Progenitor cell of endocrine pancreas (in vitro differentiated cells): ENCODE results near the gene RBM17. TPM values are rescaled to one million over a fixed set of nuclear protein-coding genes. Genes with fewer than 3 reads are reported as not detected.

Experiments used
- DNase-seq: peaks from one replicate; pipeline ENCODE4 v3.0.0; 2021; ENCODE audit warnings: low spot score; ENCODE audit not compliant: unreplicated experiment
- H3K27ac Mint-ChIP-seq: 2 replicates; pipeline ENCODE4 v1.8.0; 2021; ENCODE audit warnings: mild to moderate bottlenecking, moderate library complexity, mixed read lengths
- H3K27me3 Mint-ChIP-seq: 2 replicates; pipeline ENCODE4 v1.8.0; 2021; ENCODE audit warnings: mixed read lengths
- H3K36me3 Mint-ChIP-seq: 2 replicates; pipeline ENCODE4 v1.8.0; 2022; ENCODE audit warnings: mixed read lengths; ENCODE audit not compliant: insufficient read depth
- H3K4me1 Mint-ChIP-seq: 2 replicates; pipeline ENCODE4 v1.8.0; 2021; ENCODE audit warnings: low read depth, mixed read lengths
- H3K4me3 Mint-ChIP-seq: 2 replicates; pipeline ENCODE4 v1.8.0; 2021; ENCODE audit warnings: low read depth, mild to moderate bottlenecking, moderate library complexity, mixed read lengths
- H3K9me3 Mint-ChIP-seq: 2 replicates; pipeline ENCODE4 v1.8.0; 2021; ENCODE audit warnings: low read depth, mixed read lengths
- total RNA-seq: library from RNA; stranded (reverse); gene quantifications from 2 replicates; pipeline ENCODE4 v1.2.1, GENCODE V29; 2021
- TF ChIP-seq, protein P1 (sequence below): fragments of 200-600 bp; sonication (generic); IDR thresholded peaks from one replicate; pipeline ENCODE4 v1.5.0; 2021; ENCODE audit warnings: antibody characterized with exemption, mild to moderate bottlenecking; ENCODE audit not compliant: unreplicated experiment

The RBM17 gene
- total RNA-seq, 1 donor from 2014 or later: 122 TPM

DNA sequence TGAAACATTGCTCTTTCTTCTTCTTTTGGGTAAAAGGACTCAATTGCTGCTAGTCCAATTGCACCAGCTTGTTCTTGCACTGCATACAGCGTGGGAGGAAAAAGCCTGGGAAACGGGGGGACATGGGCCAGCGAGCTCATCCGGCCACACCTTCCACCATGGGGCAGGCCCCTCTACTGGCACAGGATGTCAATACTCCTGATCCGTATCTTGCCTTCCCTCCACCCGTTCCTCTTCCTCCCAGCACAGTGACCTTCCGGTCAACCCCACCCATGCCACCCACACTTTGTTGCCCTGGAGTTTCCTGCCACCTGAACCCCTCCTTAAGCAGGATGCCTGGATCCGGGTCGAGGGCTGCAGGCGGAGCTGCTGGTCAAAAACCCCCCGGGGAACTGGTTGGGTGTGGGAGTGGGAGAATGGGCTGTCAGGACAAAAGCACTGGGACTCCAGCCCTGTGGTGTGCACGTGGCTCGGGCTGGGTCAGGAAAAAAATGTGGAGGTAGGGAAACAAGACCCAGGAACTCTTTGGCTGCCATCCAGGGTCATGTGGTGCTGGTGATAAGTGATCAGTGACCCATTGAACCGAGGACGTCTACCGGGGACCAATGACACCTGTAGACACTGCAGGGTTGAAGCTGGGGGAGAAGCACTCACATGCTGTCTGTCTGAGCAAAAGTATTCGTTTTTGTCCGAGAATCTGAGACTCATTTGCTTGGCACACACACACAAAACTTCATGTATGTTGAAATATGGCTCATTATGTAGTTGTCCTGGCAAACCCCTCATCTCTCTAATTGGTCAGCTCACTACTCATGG lies 34.8 kb upstream of the RBM17 start:
- DNase-seq: no peak
- Mint-ChIP-seq H3K36me3 (no peaks in the 10 kb centered on the region), H3K27me3 (peaks cover 35% of the 10 kb centered on the region), H3K27ac (no peak overlapping the region), H3K4me1 (no peaks in the 10 kb centered on the region), H3K9me3 (no peaks in the 10 kb centered on the region), H3K4me3 (no peak overlapping the region)
- TF ChIP-seq, protein P1, sequence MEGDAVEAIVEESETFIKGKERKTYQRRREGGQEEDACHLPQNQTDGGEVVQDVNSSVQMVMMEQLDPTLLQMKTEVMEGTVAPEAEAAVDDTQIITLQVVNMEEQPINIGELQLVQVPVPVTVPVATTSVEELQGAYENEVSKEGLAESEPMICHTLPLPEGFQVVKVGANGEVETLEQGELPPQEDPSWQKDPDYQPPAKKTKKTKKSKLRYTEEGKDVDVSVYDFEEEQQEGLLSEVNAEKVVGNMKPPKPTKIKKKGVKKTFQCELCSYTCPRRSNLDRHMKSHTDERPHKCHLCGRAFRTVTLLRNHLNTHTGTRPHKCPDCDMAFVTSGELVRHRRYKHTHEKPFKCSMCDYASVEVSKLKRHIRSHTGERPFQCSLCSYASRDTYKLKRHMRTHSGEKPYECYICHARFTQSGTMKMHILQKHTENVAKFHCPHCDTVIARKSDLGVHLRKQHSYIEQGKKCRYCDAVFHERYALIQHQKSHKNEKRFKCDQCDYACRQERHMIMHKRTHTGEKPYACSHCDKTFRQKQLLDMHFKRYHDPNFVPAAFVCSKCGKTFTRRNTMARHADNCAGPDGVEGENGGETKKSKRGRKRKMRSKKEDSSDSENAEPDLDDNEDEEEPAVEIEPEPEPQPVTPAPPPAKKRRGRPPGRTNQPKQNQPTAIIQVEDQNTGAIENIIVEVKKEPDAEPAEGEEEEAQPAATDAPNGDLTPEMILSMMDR: no peak

DNA sequence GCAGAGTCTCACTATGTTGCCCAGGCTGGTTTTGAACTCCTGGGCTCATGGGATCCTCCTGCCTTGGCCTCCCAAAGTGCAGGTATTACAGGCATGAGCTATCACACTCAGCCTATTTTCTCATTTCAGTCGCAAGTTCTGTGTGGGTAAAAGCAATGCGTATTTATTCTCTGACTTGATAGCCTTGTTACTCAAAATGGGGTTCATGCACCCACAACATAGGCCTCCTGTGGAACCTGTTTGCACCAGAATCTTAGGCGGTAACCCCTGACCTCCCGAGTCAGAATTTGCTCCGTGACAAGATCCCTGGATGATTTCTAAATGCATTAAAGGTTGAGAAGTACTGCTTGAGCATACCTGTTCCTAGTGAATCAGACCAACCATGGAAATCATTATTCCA lies 34.0 kb upstream of the RBM17 start:
- H3K27ac Mint-ChIP-seq: no peak overlapping the region
- H3K36me3 Mint-ChIP-seq: no peaks in the 10 kb centered on the region
- H3K27me3 Mint-ChIP-seq: peaks cover 33% of the 10 kb centered on the region
- TF ChIP-seq, protein P1: no peak
- no peaks in the 10 kb centered on the region for H3K9me3 Mint-ChIP-seq
- H3K4me1 Mint-ChIP-seq: no peaks in the 10 kb centered on the region
- H3K4me3 Mint-ChIP-seq: no peak overlapping the region
- DNase-seq: no peak

DNA sequence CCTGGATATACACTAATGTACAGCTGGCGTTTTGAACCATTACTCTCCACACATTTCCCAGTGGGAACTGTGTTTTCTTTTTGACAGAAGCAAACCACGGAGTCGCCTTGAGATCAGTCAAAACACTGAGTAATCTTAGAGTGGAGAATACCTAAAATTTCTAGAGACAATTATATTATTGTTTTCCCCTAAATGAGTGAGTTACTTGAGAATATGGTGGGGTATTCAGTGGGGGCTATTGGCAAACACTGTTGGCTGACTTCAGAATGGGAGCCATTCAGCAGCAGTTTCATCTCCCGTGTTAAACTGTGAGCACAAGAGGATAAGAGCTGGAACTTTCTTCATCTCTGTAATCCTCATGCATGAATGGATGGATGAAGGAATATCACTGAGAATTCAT lies 32.9 kb upstream of the RBM17 start:
- H3K9me3 Mint-ChIP-seq: no peaks in the 10 kb centered on the region
- H3K4me1 Mint-ChIP-seq: no peaks in the 10 kb centered on the region
- H3K27me3 Mint-ChIP-seq: peaks cover 28% of the 10 kb centered on the region
- no peak overlapping the region for H3K27ac Mint-ChIP-seq
- no peak overlapping the region for H3K4me3 Mint-ChIP-seq
- no peak for DNase-seq
- H3K36me3 Mint-ChIP-seq: no peaks in the 10 kb centered on the region
- TF ChIP-seq, protein P1: no peak

DNA sequence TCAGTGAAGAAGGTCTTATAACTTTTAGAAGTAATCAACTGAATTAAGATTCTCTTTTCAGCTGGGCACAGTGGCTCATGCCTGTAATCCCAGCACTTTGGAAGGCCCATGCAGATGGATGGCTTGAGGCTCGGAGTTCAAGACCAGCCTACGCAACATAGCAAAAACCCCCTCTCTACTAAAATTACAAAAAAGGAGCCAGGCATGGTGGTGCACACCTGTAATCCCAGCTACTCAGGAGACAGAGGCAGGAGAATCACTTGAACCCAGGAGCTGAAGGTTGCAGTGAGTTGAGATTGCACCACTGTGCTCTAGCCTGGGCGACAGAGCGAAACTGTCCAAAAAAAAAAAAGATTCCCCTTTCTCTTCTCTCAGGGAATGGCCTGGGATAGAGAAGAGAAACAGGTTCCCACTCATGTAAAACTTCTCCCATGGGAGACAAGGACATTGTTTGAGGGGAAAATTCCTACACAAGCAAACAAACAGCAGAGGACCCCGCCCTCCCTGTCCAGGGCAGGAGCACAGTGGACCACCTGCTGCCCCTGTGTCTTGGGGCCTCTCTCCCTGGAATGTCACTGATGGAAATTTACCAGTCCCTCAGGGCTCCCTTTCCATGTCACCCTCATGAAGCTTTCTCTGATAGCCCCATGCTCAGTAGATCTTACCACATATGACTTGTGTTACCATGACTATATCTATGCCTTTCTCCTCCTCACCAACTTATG lies 32.3 kb upstream of the RBM17 start:
- TF ChIP-seq, protein P1: no peak
- Mint-ChIP-seq H3K27ac (no peak overlapping the region), H3K36me3 (no peaks in the 10 kb centered on the region), H3K27me3 (peaks cover 25% of the 10 kb centered on the region), H3K9me3 (no peaks in the 10 kb centered on the region), H3K4me3 (no peak overlapping the region), H3K4me1 (no peaks in the 10 kb centered on the region)
- no peak for DNase-seq

DNA sequence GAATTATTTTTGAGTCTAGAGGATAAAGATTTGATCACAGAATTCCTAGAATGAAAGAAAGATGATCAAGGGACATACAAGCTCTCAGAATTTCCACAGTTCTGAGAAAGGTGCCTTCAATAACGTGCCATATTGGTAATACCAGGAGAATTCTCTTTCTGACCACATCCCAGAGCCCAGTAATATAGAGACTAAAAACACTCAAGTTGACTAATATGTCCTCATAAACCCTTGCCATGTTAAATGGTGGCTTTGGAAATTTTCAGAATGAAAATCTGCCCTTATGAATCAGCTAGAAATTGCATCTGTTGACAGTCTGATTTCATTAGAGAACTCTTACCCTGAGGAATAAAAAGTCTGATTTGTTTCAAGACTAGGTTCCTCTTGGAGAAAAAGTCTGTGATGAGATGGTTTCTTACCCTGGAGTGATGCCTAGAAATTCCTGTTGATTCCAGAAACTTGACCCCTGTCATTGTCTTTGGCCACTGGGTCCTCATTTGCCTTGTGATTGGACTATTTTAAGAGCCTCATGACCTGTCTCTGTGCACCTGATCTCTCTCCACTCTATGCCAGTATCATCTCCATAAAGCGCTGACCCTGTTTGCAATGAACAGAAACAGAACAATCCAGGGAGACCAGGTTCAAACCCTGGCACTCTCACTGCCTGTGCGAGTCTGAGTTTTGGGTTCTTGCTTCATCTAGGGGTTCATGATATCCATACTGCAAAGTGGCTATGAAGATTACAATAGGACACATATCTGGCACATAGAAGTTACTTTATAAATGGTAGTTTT lies 30.0 kb upstream of the RBM17 start:
- Mint-ChIP-seq H3K4me1 (no peaks in the 10 kb centered on the region), H3K9me3 (no peaks in the 10 kb centered on the region), H3K27me3 (peaks cover 17% of the 10 kb centered on the region), H3K4me3 (no peak overlapping the region), H3K27ac (no peak overlapping the region), H3K36me3 (no peaks in the 10 kb centered on the region)
- no peak for DNase-seq
- TF ChIP-seq, protein P1: no peak
